GM12878 (cell line): ENCODE results near the gene SLC38A8. TPM values are rescaled to one million over a fixed set of nuclear protein-coding genes. Genes with fewer than 3 reads are reported as not detected.

ENCODE experiments used
- ATAC-seq: fragments of 200-7000 bp; cut with Tn5 transposase; 3 replicates; pipeline ENCODE4 v1.9.1; 2020; ENCODE audit warnings: mild to moderate bottlenecking, moderate library complexity
- BruUV-seq: library from RNA; stranded (reverse); fragments of 400-500 nt; replicated peaks from 2 replicates; lab custom pipeline; 2021; lab: Mats Ljungman, UMichigan
- CTCF ChIA-PET: fragments of 300-600 bp; sonication (Branson Sonifier 250); formaldehyde crosslinking; extraction: SDS; loops from one replicate; lab custom pipeline; 2021; ENCODE audit warnings: inconsistent platforms; lab: Yijun Ruan, JAX
- POLR2A ChIA-PET: fragments of 350-600 bp; formaldehyde crosslinking; extraction: SDS; loops from one replicate; lab custom pipeline; 2021; ENCODE audit warnings: inconsistent platforms; lab: Charles Lee
- RAD21 ChIA-PET: fragments of 300-600 bp; sonication (Branson Sonifier 250); formaldehyde crosslinking; loops from one replicate; lab custom pipeline; 2023; ENCODE audit warnings: antibody characterized with exemption; ENCODE audit not compliant: unreplicated experiment; lab: Charles Lee
- SMC1A ChIA-PET: fragments of 300-600 bp; sonication (Branson Sonifier 250); formaldehyde crosslinking; loops from one replicate; lab custom pipeline; 2023; ENCODE audit not compliant: unreplicated experiment, uncharacterized antibody; lab: Charles Lee
- DNase-seq: peaks from one replicate; pipeline ENCODE4 v3.0.0-alpha.2; 2011; ENCODE audit warnings: low read depth, low spot score
- FAIRE-seq: peaks from 3 replicates; lab custom pipeline; 2011; peaks lifted over from hg19 to GRCh38; lab: Jason Lieb, UNC
- H2AFZ ChIP-seq: 2 replicates; pipeline ENCODE4 v1.6.0; 2011; ENCODE audit warnings: low read depth, low read length, control low read depth; ENCODE audit not compliant: control insufficient read depth
- H3K27ac ChIP-seq: 2 replicates; pipeline ENCODE4 v1.5.1; 2011; ENCODE audit warnings: control low read depth; ENCODE audit not compliant: control insufficient read depth, insufficient read depth
- H3K27me3 ChIP-seq, 2 experiments: replicated peaks in 1 of 2; 2 replicates each; pipeline versions ENCODE4 v1.6.0 to v1.6.1; 2011; ENCODE audit warnings: low read length in 1 of 2; ENCODE audit not compliant: control insufficient read depth in 2 of 2, insufficient read depth in 2 of 2
- H3K36me3 ChIP-seq, 2 experiments: 2 replicates each; pipeline ENCODE4 v1.5.1; 2011; ENCODE audit warnings: low read length in 1 of 2; ENCODE audit not compliant: control insufficient read depth in 2 of 2, insufficient read depth in 2 of 2
- H3K4me1 ChIP-seq: 2 replicates; pipeline ENCODE4 v1.6.1; 2011; ENCODE audit warnings: mild to moderate bottlenecking, low read length, moderate library complexity, mixed read lengths; ENCODE audit not compliant: control insufficient read depth, insufficient read depth
- H3K4me2 ChIP-seq: 2 replicates; pipeline ENCODE4 v1.6.0; 2011; ENCODE audit warnings: control low read depth; ENCODE audit not compliant: control insufficient read depth, insufficient read depth
- H3K4me3 ChIP-seq: fragments of 200-600 bp; sonication (generic); 2 replicates; pipeline ENCODE4 v1.5.1; 2016
- H3K79me2 ChIP-seq: 2 replicates; pipeline ENCODE4 v1.6.0; 2011; ENCODE audit warnings: low read length; ENCODE audit not compliant: control insufficient read depth, insufficient read depth
- H3K9ac ChIP-seq: 2 replicates; pipeline ENCODE4 v1.8.0; 2011; ENCODE audit warnings: low read length, control low read depth, mixed read lengths; ENCODE audit not compliant: control insufficient read depth, insufficient read depth
- H3K9me3 ChIP-seq: replicated peaks from 3 replicates; pipeline ENCODE4 v1.5.1; 2011; ENCODE audit warnings: mild to moderate bottlenecking, low read length; ENCODE audit not compliant: control insufficient read depth, insufficient read depth
- H4K20me1 ChIP-seq: 2 replicates; pipeline ENCODE4 v1.6.0; 2011; ENCODE audit not compliant: control insufficient read depth, insufficient read depth
- E2F4 ChIP-seq: IDR thresholded peaks from 2 replicates; pipeline ENCODE4 v1.6.1; 2012; ENCODE audit warnings: low read depth, low read length, improper control_type of control experiment
- E2F8 ChIP-seq: fragments of 450-650 bp; IDR thresholded peaks from 2 replicates; pipeline ENCODE4 v1.6.1; 2018; ENCODE audit warnings: mild to moderate bottlenecking, low read depth, moderate library complexity; ENCODE audit not compliant: partially characterized antibody
- ESRRA ChIP-seq: IDR thresholded peaks from 2 replicates; pipeline ENCODE4 v1.6.1; 2012; ENCODE audit warnings: mild to moderate bottlenecking, low read length, improper control_type of control experiment
- GATAD2B ChIP-seq: fragments of 450-650 bp; conservative IDR thresholded peaks from 2 replicates; pipeline ENCODE4 v1.6.1; 2017; ENCODE audit warnings: low read depth, mild to moderate bottlenecking, moderate library complexity
- IRF4 ChIP-seq: IDR thresholded peaks from 2 replicates; pipeline ENCODE4 v1.6.1; 2011; ENCODE audit warnings: low read depth, low read length
- MAX ChIP-seq: IDR thresholded peaks from 2 replicates; pipeline ENCODE4 v1.6.1; 2012; ENCODE audit warnings: low read depth, low read length, improper control_type of control experiment
- SMC3 ChIP-seq: IDR thresholded peaks from 2 replicates; pipeline ENCODE4 v1.6.1; 2011; ENCODE audit warnings: low read length, improper control_type of control experiment, borderline replicate concordance
- SRF ChIP-seq, 2 experiments: IDR thresholded peaks; 2 replicates each; pipeline ENCODE4 v1.6.1; 2011; ENCODE audit warnings: low read depth in 2 of 2, low read length in 2 of 2, mild to moderate bottlenecking in 1 of 2, moderate library complexity in 1 of 2
- STAT1 ChIP-seq: fragments of 450-650 bp; conservative IDR thresholded peaks from 2 replicates; pipeline ENCODE4 v1.6.1; 2014; ENCODE audit warnings: antibody characterized with exemption, mild to moderate bottlenecking
- USF2 ChIP-seq: IDR thresholded peaks from 2 replicates; pipeline ENCODE4 v1.6.1; 2011; ENCODE audit warnings: low read depth, low read length, improper control_type of control experiment, borderline replicate concordance
- ZNF687 ChIP-seq: fragments of 450-650 bp; IDR thresholded peaks from 2 replicates; pipeline ENCODE4 v1.6.1; 2017; ENCODE audit warnings: mild to moderate bottlenecking, moderate library complexity
- WGBS: methylation state at CpG from one replicate; pipeline ENCODE4 v1.1.6; 2016; ENCODE audit warnings: low lambda C conversion rate; ENCODE audit not compliant: insufficient replicate concordance, insufficient coverage; ENCODE audit errors: missing lambda C conversion rate; 5-methylcytosine and 5-hydroxymethylcytosine counted together
- in situ Hi-C: fragments of 300-500 bp; cut with MboI; formaldehyde crosslinking; loops from 9 replicates; pipeline ENCODE4 v1.14.3; 2018; ENCODE audit warnings: mixed read lengths
- intact Hi-C: fragments of 100-400 bp; cut with micrococcal nuclease; formaldehyde crosslinking; loops from one replicate; pipeline ENCODE4 v1.14.2; 2022; ENCODE audit not compliant: unreplicated experiment
- polyA plus RNA-seq, 11 experiments: library from polyadenylated mRNA; depleted of rRNA in 4 of 11; unstranded in 6 of 11; stranded (reverse) in 5 of 11; fragments of >200 nt; fragmentation: Nextera tagmentation in 4 of 11; fragmentation: Illumina TruSeq in 1 of 11; extraction: Ambion mirVana in 4 of 11; extraction: Trizol in 1 of 11; gene quantifications; 1 replicate in 1 of 11; 2 replicates in 10 of 11; pipeline versions ENCODE4 v1.2.1 to v1.2.3, GENCODE V29; 2011 to 2016; ENCODE audit warnings: inconsistent platforms in 2 of 11, missing spikeins in 2 of 11, low read depth in 1 of 11
- total RNA-seq, 4 experiments: library from RNA; depleted of rRNA in 3 of 4; stranded (reverse); fragments of >200 nt in 3 of 4; fragmentation: Illumina TruSeq in 1 of 4; extraction: Trizol in 1 of 4; gene quantifications; 2 replicates each; pipeline versions ENCODE4 v1.2.1 to v1.2.3, GENCODE V29; 2013 to 2021

Gene SLC38A8
- total and polyA plus RNA-seq, 10 of the 15 experiments (the other 5 are each of a cell fraction or from before 2014, with no cell fraction given), result not detected

GRCh38 chr16:84031556-84031955 is 11.0 kb downstream of the SLC38A8 start:
- Histone ChIP-seq H3K9ac (no peak overlapping the region), H2AFZ (no peak overlapping the region)
- CTCF ChIA-PET, result no interaction called here
- in situ Hi-C loops, result no loop called here
- TF ChIP-seq GATAD2B, result no peak
- TF ChIP-seq ZNF687, result no peak
- no peak for TF ChIP-seq SRF (IDR thresholded peaks at IDR 0.05; ENCODE audit: low read depth in 2 of 2, low read length in 2 of 2)
- TF ChIP-seq USF2, result no peak
- TF ChIP-seq ESRRA, result no peak
- TF ChIP-seq IRF4, result no peak
- TF ChIP-seq E2F4, result no peak
- TF ChIP-seq E2F8, result no peak
- no peak for TF ChIP-seq SMC3
- TF ChIP-seq STAT1, result no peak
- TF ChIP-seq MAX, result no peak
- TF ChIP-seq, all 136 proteins: peak for 0
- SMC1A ChIA-PET, result no interaction called here
- Histone ChIP-seq H4K20me1 (no peaks in the 10 kb centered on the region), H3K36me3 (no peaks in the 10 kb centered on the region), H3K79me2 (no peaks in the 10 kb centered on the region), H3K9me3 (no peaks in the 10 kb centered on the region), H3K27ac (no peak overlapping the region), H3K4me1 (no peaks in the 10 kb centered on the region), H3K27me3 (no peaks in the 10 kb centered on the region; a peak in 1 of 4 replicates), H3K4me2 (no peak overlapping the region), H3K4me3 (no peak overlapping the region)
- no peak for ATAC-seq
- no TSS peak for BruUV-seq
- intact Hi-C loops, result no loop called here
- 70% methylated on average over 17 of the region's 17 CpGs for WGBS
- RAD21 ChIA-PET, result no interaction called here
- no peak for DNase-seq
- FAIRE-seq, result no peak
- POLR2A ChIA-PET, result no interaction called here
